ENCODE data around the gene SLC51B.

- TF ChIP-seq USF2 (IDR thresholded peaks at IDR 0.05; ENCODE audit: borderline replicate concordance, low read depth, low read length), result no peak
- TF ChIP-seq YY1 (IDR thresholded peaks at IDR 0.05; ENCODE audit: low read depth), result no peak
- TF ChIP-seq POLR2AphosphoS5 (IDR thresholded peaks at IDR 0.05; ENCODE audit: low read depth, low read length), result no peak
- no peak for TF ChIP-seq CHD2 (IDR thresholded peaks at IDR 0.05; ENCODE audit: low read length, partially characterized antibody)
- no peak for TF ChIP-seq CTCF (IDR thresholded peaks at IDR 0.05)
- TF ChIP-seq MAX (IDR thresholded peaks at IDR 0.05; ENCODE audit: low read depth), result no peak
- no peak for TF ChIP-seq MXI1 (IDR thresholded peaks at IDR 0.05; ENCODE audit: low read depth, low read length)
- no peak for TF ChIP-seq SIN3A (IDR thresholded peaks at IDR 0.05; ENCODE audit: borderline replicate concordance, low read depth, low read length)
- TF ChIP-seq EZH2phosphoT487 (IDR thresholded peaks at IDR 0.05; ENCODE audit: borderline replicate concordance, low read depth), result no peak
- no peak for TF ChIP-seq FOSL2 (IDR thresholded peaks at IDR 0.05; ENCODE audit: borderline replicate concordance, low read depth)
- TF ChIP-seq PBX3 (IDR thresholded peaks at IDR 0.05), result no peak
- TF ChIP-seq EP300 (IDR thresholded peaks at IDR 0.05; ENCODE audit: borderline replicate concordance in 1 of 2, low read depth in 1 of 2, low read length in 1 of 2), result no peak
- TF ChIP-seq RAD21 (IDR thresholded peaks at IDR 0.05; ENCODE audit: low read length), result no peak
- no peak for TF ChIP-seq SMC3 (IDR thresholded peaks at IDR 0.05; ENCODE audit: low read depth, low read length)
Observed at GRCh38 chr15:65037309-65037708, 7.9 kb upstream of the SLC51B start.

All from SK-N-SH (cell line).